Activated CD4-positive, CD25-positive, alpha-beta regulatory T cell (primary cell): Measurements from ENCODE around the gene RPN2.

Experiments
- DNase-seq, 4 experiments: peaks; one replicate each; lab custom pipeline; 2025; lab: John Stamatoyannopoulos, UW

Gene RPN2

GRCh38 chr20:37185686-37186085, 6.6 kb downstream of the RPN2 start:
- DNase-seq = no peak

DNA sequence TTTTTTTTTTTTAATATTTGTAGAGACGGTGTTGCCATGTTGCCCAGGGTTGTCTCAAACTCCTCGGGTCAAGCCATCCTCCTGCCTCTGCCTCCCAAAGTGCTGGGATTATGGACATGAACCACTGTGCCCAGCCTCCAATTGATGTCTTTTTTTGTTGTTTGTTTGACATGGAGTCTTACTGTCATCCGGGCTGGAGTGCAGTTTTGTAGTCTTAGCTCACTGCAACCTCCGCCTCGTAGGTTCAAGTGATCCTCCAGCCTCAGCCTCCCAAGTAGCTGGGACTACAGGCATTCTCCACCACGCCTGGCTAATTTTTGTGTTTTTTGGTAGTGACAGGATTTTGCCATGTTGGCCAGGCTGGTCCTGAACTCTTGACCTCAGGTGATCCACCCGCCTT, 9.7 kb downstream of the RPN2 start:
- no peak for DNase-seq

DNA sequence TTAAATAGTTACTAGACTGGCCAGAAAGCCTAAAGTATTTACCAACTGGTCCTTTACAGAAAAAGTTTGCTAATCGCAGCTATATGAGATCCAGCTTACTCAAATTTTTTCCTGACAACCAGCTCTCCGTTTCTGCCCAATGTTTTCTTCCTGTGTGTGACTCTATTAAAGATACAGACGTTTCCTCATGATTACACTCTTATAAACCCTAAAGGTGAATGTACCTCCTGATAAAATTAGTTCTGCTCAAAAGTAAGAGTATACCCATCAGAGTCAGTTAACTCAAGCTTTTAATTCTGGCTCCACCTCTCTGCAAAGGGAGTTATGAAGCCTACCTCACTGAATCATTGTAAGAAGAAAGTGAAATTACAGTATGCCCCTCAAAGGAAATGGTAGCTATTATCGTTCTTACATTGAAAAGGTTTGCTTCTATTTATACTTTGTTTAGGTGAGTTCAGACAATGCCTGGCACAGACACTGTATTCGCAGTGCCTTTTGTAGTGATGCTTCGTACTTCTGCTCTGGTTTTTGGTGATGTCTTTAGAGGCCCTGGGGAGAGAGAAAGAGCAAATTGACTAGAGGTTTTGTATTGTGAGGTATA, 10.4 kb downstream of the RPN2 start:
- DNase-seq = no peak

GRCh38 chr20:37190354-37191112, 11.4 kb downstream of the RPN2 start:
- DNase-seq = no peak

DNA sequence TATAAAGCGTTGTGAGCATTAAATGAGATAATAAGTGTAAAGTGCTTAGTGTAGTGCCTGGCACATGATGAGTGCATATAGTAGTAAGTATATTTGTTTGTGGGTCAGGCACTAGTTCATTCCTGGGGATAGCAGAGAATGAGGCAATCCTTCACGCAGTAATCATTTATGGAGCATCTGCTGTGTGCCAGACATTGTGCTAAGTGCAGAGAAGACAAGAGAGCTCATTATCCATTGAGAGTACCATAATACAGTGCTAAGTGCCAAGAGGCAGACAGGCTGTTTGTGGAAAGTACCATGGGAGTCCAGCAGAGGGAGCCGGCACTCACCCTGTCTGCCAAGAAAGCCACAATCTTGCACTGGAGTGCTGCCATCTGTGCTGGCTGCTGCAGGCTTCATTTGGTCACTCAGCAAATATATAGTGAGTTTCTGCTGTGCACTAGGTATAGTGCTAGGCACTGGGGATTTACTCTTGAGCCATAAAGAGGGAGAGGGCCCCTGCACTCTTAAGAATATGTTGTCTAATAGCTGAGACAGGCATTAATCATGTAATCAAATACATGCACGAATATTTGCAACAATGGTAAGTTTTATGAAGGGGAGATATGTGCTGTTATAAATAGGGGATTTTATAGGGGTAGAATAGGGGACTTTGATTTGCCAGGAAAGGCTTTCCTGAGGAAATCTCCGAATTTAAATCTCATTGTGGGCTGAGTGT, 13.2 kb downstream of the RPN2 start:
- DNase-seq = peak; percentile 34 to 46 (median 42)

DNA sequence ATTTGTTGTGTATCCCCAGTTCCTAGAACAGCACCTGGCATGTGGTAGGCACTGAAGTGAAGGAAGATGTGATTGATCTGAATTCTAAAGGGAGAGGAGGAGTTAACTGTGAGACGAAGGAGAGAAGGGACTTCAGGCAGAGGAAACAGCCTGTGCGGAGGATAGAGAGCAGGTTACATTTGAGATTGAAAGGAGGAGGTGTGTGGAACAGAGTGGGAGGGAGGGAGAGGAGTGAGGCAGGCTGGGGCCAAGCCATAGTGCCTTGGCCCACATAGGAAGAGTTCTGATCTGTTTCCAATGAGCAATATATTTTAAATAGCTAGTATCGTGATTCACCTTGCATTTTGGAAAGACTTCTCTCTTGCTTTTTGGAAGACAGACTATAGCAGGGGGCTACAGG, 14.1 kb downstream of the RPN2 start:
- no peak for DNase-seq

- DNase-seq = no peak
Measured at GRCh38 chr20:37193821-37194220, 14.7 kb downstream of the RPN2 start.

DNA sequence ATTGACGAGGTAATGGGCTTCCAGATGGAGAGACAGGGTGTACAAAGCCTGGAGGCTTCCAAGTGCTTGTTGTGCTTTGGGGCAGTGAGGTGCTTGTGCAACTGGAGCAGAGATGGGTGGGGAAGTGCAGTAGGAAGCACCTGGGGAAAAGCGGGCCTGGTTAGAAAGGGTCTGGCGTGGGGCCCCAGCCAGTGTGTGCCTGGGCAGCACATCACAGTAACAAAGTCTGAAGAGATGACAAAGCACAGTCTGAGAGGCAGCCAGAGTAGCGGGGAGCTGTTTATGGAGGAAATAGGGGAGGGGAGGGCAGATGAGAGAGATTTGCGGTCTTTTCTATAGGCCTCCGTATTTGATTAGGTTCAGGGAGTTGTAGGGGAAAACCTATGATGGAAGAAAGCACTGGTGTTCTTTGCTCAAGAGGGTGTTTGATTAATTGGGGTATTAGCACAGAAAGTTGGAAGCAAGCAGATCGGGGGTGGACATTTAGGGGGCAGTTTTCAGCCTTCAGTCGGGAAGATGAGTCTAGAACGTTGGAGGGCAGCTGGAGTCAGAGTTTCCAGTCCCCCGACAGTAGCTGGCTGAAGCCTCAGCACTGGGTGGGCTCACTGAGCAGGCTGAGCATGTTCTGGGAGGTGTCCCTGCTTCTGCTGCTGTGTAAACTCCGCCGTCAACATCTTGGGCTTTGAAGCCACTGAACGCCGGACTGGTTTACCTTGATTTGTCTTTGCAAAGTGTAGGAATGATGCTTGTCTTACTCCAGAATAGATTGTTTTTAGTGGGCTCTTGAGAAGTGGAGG, 15.7 kb downstream of the RPN2 start:
- no peak for DNase-seq

GRCh38 chr20:37198932-37199660, 20.0 kb downstream of the RPN2 start:
- no peak for DNase-seq

GRCh38 chr20:37200376-37200775, 21.2 kb downstream of the RPN2 start:
- DNase-seq = no peak

- DNase-seq = no peak
Measured at GRCh38 chr20:37200926-37201826, 22.0 kb downstream of the RPN2 start.

DNA sequence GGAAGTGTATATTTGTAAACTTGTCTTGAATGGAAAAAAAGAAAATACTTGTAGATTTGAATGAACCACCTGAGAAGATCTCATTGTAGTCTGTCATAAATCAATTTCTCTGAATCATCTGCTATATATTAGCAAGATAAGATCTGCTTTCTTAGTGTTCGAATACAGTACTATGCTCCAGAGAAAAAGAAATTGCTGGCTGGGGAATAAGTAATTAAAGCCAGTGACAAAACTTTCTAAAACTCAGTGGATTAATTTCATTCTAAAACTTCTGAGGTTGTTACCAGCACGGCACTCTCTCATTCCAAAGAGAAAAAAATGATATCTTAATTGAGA, 22.7 kb downstream of the RPN2 start:
- DNase-seq = no peak

- no peak for DNase-seq
Measured at GRCh38 chr20:37202267-37202943, 23.3 kb downstream of the RPN2 start.

DNA sequence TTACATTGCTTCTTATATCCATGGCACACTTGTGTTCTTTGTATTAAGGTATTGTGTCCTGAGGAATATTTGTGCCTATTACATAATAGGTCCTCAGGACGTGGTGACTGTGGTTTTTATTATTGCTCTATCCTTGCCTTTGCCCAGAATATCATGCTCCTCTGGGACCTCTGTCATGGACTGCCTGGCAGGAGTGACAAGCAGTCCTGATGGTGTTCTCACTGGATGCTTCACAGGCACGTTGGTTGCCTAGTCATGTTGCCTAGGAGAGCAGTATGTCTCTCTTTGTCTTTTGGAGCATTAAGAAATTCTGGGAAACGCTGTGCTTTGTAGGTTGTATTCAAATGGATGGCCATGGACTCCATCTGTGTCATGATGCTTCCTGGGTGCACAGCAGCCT, 24.9 kb downstream of the RPN2 start:
- DNase-seq = no peak

DNA sequence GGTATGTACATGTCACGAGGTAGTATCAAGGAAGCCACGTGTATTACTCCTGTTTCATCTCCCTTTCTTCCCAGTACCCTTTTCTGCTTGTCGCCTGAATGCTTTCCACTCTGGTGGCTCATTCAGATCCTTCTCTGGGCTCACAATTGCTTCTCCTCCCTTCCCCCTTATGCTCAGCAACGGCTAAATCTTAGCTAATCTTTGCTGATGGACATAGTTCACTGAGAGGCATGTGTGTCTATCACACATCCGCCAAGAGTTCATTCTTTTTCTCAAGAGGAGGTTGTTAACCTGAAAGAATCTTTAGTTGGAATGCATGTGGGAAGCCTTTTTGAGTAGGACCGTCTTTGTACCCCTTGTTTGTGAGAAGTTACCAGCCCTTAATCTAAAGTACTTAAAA, 26.0 kb downstream of the RPN2 start:
- DNase-seq = no peak

DNA sequence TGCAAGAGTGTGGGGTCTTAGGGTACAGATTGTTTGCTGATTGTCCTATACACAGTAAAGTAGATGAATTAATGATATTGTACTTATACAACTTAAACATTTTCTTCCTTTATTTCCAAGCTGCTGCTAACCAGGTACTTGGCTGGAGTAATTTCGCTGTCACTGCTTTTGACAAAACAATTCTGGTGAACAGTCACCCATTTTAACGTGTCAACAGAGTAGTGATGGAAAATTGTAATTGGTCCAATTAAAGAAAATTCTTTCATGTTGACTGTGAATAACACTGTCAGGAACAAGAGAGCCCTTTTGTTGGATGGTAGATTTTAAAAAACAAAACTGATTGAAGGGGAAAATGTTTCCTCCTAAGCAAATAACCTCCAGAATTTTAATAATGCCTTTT, 26.7 kb downstream of the RPN2 start:
- DNase-seq = no peak

DNA sequence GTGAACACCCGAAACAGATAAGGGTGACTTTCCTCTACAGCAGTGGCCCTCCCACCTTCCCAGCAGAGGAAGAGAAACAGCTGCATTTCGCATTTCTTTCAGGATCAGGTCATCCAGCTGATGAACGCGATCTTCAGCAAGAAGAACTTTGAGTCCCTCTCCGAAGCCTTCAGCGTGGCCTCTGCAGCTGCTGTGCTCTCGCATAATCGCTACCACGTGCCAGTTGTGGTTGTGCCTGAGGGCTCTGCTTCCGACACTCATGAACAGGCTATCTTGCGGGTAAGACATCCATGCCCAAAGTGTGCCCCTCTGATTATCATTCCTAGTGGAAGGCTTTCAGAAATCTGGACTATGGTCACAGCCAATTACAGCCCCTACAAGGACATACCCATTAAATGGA, 28.0 kb downstream of the RPN2 start:
- no peak for DNase-seq

DNA sequence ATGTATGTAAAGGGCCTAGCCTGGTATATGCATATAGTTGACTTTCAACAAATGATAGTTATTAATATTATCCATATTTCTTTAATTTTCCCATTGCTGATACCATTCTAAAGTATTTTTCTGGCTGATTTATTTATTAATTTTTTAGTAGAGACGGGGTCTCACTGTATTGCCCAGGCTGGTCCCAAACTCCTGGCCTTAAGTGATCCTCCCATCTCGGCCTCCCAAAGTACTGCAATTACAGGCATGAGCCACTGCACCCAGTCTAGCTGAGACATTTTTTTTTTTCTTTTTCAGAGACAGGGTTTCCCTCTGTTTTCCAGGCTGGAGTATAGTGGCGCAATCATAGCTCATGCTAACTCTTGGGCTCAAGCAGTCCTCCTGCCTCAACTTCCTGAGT, 30.1 kb downstream of the RPN2 start:
- no peak for DNase-seq

DNA sequence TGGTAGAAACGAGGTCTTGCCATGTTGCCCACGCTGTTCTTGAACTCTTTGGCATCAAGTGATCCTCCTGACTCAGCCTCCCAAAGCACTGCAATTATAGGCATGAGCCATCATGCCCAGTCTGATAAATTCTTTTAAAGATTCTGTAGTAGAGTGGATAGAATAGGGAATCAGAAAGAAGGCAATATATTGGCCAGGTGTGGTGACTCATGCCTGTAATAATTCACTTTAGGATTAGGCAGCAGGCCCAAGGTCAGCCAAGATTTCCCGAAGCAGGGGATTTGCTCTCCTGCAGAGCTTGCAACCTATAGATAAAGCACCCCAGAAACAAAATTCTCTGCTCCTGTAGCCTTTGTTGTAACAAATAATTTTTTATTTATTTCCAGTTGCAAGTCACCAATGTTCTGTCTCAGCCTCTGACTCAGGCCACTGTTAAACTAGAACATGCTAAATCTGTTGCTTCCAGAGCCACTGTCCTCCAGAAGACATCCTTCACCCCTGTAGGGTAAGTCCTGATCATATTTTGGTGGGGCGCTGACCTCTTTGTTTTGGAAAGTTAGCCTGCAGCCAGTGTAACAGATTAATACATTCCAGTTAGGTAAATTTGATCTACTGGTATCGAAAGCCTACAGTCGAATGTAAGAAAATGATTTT, 30.7 kb downstream of the RPN2 start:
- DNase-seq = no peak

GRCh38 chr20:37218441-37218840, 39.3 kb downstream of the RPN2 start:
- no peak for DNase-seq
